Measurements from ENCODE around the gene LIMS2.

LIMS2 gene

DNA sequence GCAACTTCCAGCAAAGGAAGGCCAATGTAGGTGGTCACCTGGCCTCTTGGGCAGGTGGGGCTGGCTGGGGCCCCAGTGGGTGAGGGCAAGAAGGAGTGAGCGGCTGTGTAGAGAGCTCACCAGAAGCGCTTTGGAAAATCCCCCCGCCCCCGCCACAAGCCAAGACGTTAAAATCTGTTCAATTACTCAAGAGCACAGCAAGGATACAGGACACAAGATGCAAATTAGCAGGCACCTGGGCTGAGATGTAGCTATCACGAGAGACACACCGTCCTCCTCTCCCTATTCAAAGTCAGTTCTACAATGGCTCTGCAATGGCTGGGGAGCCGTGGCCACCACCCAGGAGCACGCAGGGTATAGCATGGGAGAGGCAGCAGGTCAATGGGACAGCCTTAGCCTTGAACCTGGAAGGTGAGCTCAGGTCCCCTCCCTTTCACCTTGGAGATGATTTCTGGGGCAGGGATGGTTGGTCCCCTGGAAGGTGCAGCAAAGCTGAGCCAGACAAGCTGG, 67.9 kb downstream of the LIMS2 start:
- H3K27ac ChIP-seq: no peak overlapping the region
- no peak for TF ChIP-seq ZFX (IDR thresholded peaks at IDR 0.05)

- no peak overlapping the region for H3K27ac ChIP-seq
- TF ChIP-seq, protein P1, sequence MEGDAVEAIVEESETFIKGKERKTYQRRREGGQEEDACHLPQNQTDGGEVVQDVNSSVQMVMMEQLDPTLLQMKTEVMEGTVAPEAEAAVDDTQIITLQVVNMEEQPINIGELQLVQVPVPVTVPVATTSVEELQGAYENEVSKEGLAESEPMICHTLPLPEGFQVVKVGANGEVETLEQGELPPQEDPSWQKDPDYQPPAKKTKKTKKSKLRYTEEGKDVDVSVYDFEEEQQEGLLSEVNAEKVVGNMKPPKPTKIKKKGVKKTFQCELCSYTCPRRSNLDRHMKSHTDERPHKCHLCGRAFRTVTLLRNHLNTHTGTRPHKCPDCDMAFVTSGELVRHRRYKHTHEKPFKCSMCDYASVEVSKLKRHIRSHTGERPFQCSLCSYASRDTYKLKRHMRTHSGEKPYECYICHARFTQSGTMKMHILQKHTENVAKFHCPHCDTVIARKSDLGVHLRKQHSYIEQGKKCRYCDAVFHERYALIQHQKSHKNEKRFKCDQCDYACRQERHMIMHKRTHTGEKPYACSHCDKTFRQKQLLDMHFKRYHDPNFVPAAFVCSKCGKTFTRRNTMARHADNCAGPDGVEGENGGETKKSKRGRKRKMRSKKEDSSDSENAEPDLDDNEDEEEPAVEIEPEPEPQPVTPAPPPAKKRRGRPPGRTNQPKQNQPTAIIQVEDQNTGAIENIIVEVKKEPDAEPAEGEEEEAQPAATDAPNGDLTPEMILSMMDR (conservative IDR thresholded peaks at IDR 0.05): no peak
- TF ChIP-seq ZFX (IDR thresholded peaks at IDR 0.05): no peak
Measured at GRCh38 chr2:127606625-127607398, 68.5 kb downstream of the LIMS2 start.

- TF ChIP-seq ZFX (IDR thresholded peaks at IDR 0.05): no peak
- TF ChIP-seq, protein P1 (conservative IDR thresholded peaks at IDR 0.05): no peak
- H3K27ac ChIP-seq: no peak overlapping the region
Measured at GRCh38 chr2:127605691-127606263, 69.6 kb downstream of the LIMS2 start.

GRCh38 chr2:127604986-127605385, 70.3 kb downstream of the LIMS2 start:
- TF ChIP-seq, protein P1 (conservative IDR thresholded peaks at IDR 0.05): no peak
- no peak for TF ChIP-seq ZFX (IDR thresholded peaks at IDR 0.05)
- no peak overlapping the region for H3K27ac ChIP-seq

DNA sequence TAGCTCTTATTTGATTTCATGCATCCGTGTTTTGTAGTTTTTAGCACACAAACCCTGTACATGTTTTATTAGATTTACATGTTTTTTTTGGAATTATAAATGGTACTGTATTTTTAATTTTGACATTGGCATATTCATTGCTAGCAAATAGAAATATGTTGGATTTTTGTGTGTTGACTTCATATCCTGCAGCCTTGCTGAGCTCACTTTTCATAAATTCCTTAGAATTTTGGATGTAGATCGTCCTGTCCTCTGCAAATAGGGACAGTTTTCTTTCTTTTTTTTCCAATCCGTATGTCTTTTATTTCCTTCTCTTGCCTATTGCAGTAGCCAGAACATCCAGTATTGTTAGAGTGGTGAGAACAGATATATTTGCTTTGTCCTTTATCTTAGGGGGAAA, 76.1 kb downstream of the LIMS2 start:
- H3K27ac ChIP-seq: no peak overlapping the region
- TF ChIP-seq ZFX (IDR thresholded peaks at IDR 0.05): no peak
- TF ChIP-seq, protein P1 (conservative IDR thresholded peaks at IDR 0.05): no peak

DNA sequence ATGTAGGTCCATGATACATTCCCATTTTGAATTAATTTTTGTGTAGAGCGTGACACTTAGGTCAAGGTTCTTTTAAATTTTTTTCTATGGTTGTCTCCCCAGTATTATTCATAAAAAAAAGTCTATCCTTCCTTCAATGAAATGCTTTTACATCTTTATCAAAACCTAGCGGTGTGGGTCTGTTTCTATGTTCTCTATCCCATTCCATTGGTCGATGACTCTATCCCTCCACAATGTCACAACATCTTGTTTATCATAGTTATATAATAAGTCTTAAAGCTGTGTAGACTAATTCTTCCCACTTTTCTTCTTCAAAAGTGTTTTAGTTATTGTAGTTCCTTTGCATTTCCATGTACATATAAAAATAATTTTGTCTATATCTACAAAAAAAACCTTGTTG, 76.6 kb downstream of the LIMS2 start:
- TF ChIP-seq ZFX (IDR thresholded peaks at IDR 0.05): no peak
- TF ChIP-seq, protein P1 (conservative IDR thresholded peaks at IDR 0.05): no peak
- H3K27ac ChIP-seq: no peak overlapping the region

DNA sequence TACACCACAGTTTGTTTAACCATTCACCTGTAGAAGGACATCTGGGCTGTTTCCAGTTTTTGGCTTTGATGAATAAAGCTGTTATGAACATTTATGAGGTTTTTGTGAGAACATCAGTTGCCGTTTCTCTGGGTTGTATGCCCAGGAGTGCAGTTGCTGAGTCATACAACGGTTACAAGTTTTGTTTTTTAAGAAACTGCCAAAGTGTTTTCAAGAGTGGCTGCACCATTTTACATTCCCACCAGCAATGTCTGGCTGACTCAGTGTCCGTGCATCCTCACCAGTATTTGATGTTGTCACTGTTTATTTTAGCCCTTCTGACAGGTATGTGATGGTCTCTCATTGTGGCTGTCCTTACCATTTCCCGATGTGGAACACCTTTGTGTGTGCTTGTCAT, 77.3 kb downstream of the LIMS2 start:
- H3K27ac ChIP-seq: no peak overlapping the region
- no peak for TF ChIP-seq ZFX (IDR thresholded peaks at IDR 0.05)
- TF ChIP-seq, protein P1 (conservative IDR thresholded peaks at IDR 0.05): no peak
